Adrenal gland (tissue), 19 donors: ENCODE results near the gene PIK3R3. TPM values are rescaled to one million over a fixed set of nuclear protein-coding genes. Genes with fewer than 3 reads are reported as not detected.

Experiments used
- DNase-seq, 7 donors: peaks; one replicate each; pipeline ENCODE4 v3.0.0-alpha.2; 2019 to 2020
- H3K27ac ChIP-seq, 5 donors: fragments of 200-600 bp; sonication (generic) in 4 of 5; 1 replicate in 3 of 5; 2 replicates in 2 of 5; pipeline versions ENCODE4 v1.5.1 to v1.8.0; 2016 to 2020; ENCODE audit warnings: mild to moderate bottlenecking in 1 of 5
- H3K27me3 ChIP-seq: fragments of 200-600 bp; 2 replicates; pipeline ENCODE4 v1.8.0; 2021
- H3K36me3 ChIP-seq, 2 donors: fragments of 200-600 bp; replicated peaks in 1 of 2; 1 replicate in 1 of 2; 2 replicates in 1 of 2; pipeline versions ENCODE4 v1.5.1 to v1.8.0; 2018 to 2022
- H3K4me1 ChIP-seq, 2 donors: fragments of 200-600 bp; replicated peaks in 1 of 2; 1 replicate in 1 of 2; 2 replicates in 1 of 2; pipeline versions ENCODE4 v1.5.1 to v1.8.0; 2018 to 2021
- H3K4me3 ChIP-seq, 4 donors: fragments of 200-600 bp; sonication (generic) in 3 of 4; one replicate each; pipeline ENCODE4 v1.5.1; 2016 to 2018
- H3K9me3 ChIP-seq, 3 donors: fragments of 200-600 bp; sonication (generic) in 1 of 3; replicated peaks in 1 of 3; 1 replicate in 2 of 3; 2 replicates in 1 of 3; pipeline versions ENCODE4 v1.5.1 to v1.8.0; 2016 to 2021
- CTCF ChIP-seq, 6 experiments: fragments of 450-650 bp in 4 of 6; fragments of 200-600 bp in 2 of 6; sonication (generic) in 1 of 6; IDR thresholded peaks; 1 replicate in 5 of 6; 2 replicates in 1 of 6; pipeline versions ENCODE4 v1.5.1 to v1.8.0; 2016 to 2021; ENCODE audit warnings: antibody characterized with exemption in 6 of 6, mild to moderate bottlenecking in 2 of 6, moderate library complexity in 1 of 6
- POLR2A ChIP-seq, 2 donors: fragments of 450-650 bp; IDR thresholded peaks; one replicate each; pipeline ENCODE4 v1.6.1; 2017; ENCODE audit warnings: antibody characterized with exemption in 2 of 2, mild to moderate bottlenecking in 2 of 2, moderate library complexity in 1 of 2
- WGBS, 4 donors: extraction: QIAGEN DNeasy Blood & Tissue Kit in 2 of 4; methylation state at CpG; one replicate each; pipeline versions ENCODE4 v1.1.5 to v1.1.7; 2013 to 2017; 5-methylcytosine and 5-hydroxymethylcytosine counted together
- intact Hi-C, 2 donors: fragments of 100-400 bp; cut with DNase I; formaldehyde crosslinking; loops; one replicate each; pipeline versions ENCODE4 v1.14.1 to v1.15.0; 2022 to 2023
- long read RNA-seq, 10 donors: library from polyadenylated mRNA in 3 of 10; unstranded in 2 of 10; stranded (forward) in 1 of 10; transcript quantifications; one replicate each; pipeline ENCODE4 v2.0.0 and lab custom pipeline, GENCODE V29; 2021 to 2026
- polyA plus RNA-seq, 3 donors: library from polyadenylated mRNA; stranded (reverse); fragments of 200-250 nt in 2 of 3; fragments of 350-450 nt in 1 of 3; fragmentation: Illumina TruSeq in 1 of 3; extraction: RNeasy Lipid Tissue Mini Kit (QIAGEN cat#74804) in 1 of 3; gene quantifications; one replicate each; pipeline ENCODE4 v1.2.3, GENCODE V29; 2013 to 2014
- total RNA-seq, 9 donors: library from RNA; depleted of rRNA in 4 of 9; stranded (reverse); fragments of >200 nt in 4 of 9; fragments of 120-200 nt in 1 of 9; fragmentation: NEBNext Ultra II Directional in 1 of 9; extraction: Animal tissue kit (Norgen Biotek cat#: 25700) in 1 of 9; gene quantifications; one replicate each; pipeline versions ENCODE4 v1.1.0 to v1.2.4, GENCODE V29; 2013 to 2023
- donor health status: healthy with polysubstance abuse.
- donor health status: Bipolar disorder and iron deficiency.
- donor health status: DM: yes; HTN: yes; CAD: no.
- donor health status: DM: no; HTN: no; CAD: no.
- donor health status: DM: no; HTN: no; CAD: no.
- donor health status: DM: yes; HTN: yes; CAD: no.

PIK3R3 gene
- total RNA-seq (10 to 100 TPM in 8 of 9 donors, 1 to 10 TPM in 1; 6.5 to 47.3 (median 21.5) TPM), polyA plus RNA-seq (10 to 100 TPM; 11.1 to 25.4 (median 16.7) TPM)
- long read RNA-seq, donor 1, full-length matches to known transcripts = 2 of 2 reads
- long read RNA-seq, donor 1, partial matches to known transcripts = 0 of 2 reads
- long read RNA-seq, donor 1, other reads (novel, unspliced or antisense) = 0 of 2 reads
- long read RNA-seq, donor 2 = 0 reads
- long read RNA-seq, donor 3 = 0 reads
- long read RNA-seq, donor 4, partial matches to known transcripts = 9 of 11 reads
- long read RNA-seq, donor 4, other reads (novel, unspliced or antisense) = 2 of 11 reads
- long read RNA-seq, donor 5, full-length matches to known transcripts = 28 of 37 reads
- long read RNA-seq, donor 5, partial matches to known transcripts = 7 of 37 reads
- long read RNA-seq, donor 5, other reads (novel, unspliced or antisense) = 2 of 37 reads
- long read RNA-seq, donor 6, full-length matches to known transcripts = 1 of 10 reads
- long read RNA-seq, donor 6, partial matches to known transcripts = 7 of 10 reads
- long read RNA-seq, donor 6, other reads (novel, unspliced or antisense) = 2 of 10 reads
- long read RNA-seq, donor 7, partial matches to known transcripts = 0 of 1 reads
- long read RNA-seq, donor 7, other reads (novel, unspliced or antisense) = 0 of 1 reads
- long read RNA-seq, donor 8 = 0 reads
- long read RNA-seq, donor 9 = 0 reads
- long read RNA-seq, donor 10 = 0 reads

DNA sequence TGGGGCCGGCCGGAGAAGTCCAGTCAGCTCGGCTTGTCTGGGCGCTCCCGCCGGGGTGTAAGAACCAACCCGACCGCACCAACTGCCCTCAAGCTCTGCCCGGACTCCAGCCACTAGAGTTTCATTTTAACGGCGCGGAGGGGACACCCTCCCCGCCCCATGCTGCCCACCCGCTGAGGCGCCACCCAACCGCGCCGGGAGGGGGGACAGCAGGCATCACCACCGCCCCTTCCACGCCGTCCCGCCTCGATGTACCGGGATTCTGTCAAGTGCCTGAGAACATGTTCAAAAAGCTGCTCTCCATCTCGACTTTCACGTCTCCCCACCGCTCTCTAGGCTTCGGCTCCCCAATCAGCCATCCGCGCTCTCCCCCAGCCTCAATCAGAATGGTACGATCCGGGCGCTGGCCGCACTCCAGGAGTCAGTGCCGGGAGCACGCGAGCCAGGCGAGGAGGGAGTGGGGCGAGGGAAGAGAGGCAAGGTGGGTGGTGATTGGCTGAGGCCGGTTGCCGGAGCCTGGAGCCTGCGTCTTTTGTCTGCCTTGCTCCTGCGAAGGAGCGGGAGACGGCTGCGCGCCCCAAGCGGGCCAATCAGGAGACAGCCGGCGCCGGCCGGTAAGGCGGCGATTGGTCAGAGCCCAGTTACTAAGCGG, at the start of gene PIK3R3:
Gene PIK3R3 (minus strand): TSS at position 101 of the 652 bp plus-strand sequence. CDS start 677 bp downstream, outside the sequence.
- Histone ChIP-seq H3K36me3 (no peaks in the 10 kb centered on the region), H3K4me1 (peaks cover 24 to 49% of the 10 kb centered on the region in 2 donors), H3K27ac (peak within 1 kb of the TSS; percentile 95 to 98 (median 97)), H3K27me3 (no peaks in the 10 kb centered on the region), H3K4me3 (peak within 1 kb of the TSS in 3 of 4 donors; percentile 69 to 77 (median 75)), H3K9me3 (no peaks in the 10 kb centered on the region)
- intact Hi-C loops = loop anchor here in 1 of 2 donors (5.0 kb wide), 1 partner anchor 95 kb away; no protein-coding TSS in a partner anchor
- peak in 3 of 6 experiments; percentile 20 to 25 (median 22) for TF ChIP-seq CTCF (IDR thresholded peaks at IDR 0.05)
- TF ChIP-seq POLR2A (IDR thresholded peaks at IDR 0.05) = peak; percentile 99 to 100
- DNase-seq = peak; percentile 98 to 99 (median 99)
- whole genome bisulfite sequencing, 4 donors = 0 to 1% (median 0%) methylated on average over 24 to 55 of the region's 55 CpGs

DNA sequence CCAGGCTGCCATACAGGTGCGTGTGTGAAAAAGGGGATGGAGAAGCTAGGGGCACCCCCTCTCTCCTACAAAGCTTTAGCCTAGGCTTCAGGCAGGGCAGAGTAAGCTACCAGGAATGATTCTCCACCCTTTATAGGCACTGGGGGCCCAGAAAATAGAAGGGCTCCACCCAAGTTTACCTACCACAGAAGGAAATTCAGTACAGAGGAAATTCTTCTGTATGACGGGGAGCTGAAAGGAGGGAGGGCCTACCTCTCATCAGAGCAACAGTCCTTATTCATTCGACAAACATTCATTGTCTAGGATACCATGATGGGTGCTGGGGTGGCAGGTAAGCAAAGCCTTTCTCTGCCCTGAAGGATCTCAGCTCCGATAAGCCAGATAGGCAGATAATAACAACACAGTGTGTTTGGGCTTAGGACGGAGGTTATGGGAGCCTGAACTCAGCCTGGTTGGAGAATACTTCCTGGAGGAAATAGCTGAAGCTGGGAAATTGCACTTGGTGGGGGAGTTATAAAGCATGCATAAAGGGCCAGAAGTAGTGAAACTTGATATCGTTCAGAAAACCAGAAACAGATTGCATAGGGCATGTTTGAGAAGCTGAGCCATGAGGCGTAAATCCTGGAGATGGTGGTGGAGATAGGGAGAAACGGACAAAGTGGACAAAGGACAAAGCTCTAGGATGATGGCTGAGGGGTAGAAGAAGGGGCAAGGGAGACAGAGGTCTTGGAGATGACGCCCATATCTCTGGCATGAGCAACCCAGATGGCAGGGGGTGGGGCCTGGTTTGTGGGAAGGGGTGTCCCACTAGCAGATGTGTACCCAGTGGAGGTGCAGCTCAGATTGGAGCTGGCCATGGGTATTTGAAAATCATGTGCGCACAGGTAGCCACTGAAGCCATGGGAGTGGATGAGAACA, 49.2 kb upstream of the PIK3R3 start:
- Histone ChIP-seq H3K27me3 (no peaks in the 10 kb centered on the region), H3K27ac (peak overlapping the region in 1 of 5 donors; percentile 29), H3K4me3 (no peak overlapping the region), H3K9me3 (no peaks in the 10 kb centered on the region), H3K36me3 (no peaks in the 10 kb centered on the region), H3K4me1 (peaks cover 4 to 22% of the 10 kb centered on the region in 2 donors)
- 74 to 80% (median 76%) methylated on average over 10 of the region's 10 CpGs for WGBS, 4 donors
- DNase-seq = no peak
- TF ChIP-seq POLR2A (IDR thresholded peaks at IDR 0.05) (no peak), CTCF (IDR thresholded peaks at IDR 0.05) (no peak)
- intact Hi-C loops = loop anchor here in 1 of 2 donors (2.0 kb wide), 1 partner anchor 145 kb away; no protein-coding TSS in a partner anchor

- intact Hi-C loops = loop anchor here in 1 of 2 donors (2.0 kb wide), 1 partner anchor 143 kb away; no protein-coding TSS in a partner anchor
- WGBS, 4 donors = 53 to 62% (median 59%) methylated on average over 8 to 12 of the region's 12 CpGs
- TF ChIP-seq POLR2A (IDR thresholded peaks at IDR 0.05) (no peak), CTCF (IDR thresholded peaks at IDR 0.05) (no peak)
- no peak for DNase-seq
- H3K27me3 ChIP-seq = no peaks in the 10 kb centered on the region
- no peak overlapping the region for H3K27ac ChIP-seq
- no peaks in the 10 kb centered on the region for H3K9me3 ChIP-seq
- H3K4me3 ChIP-seq = no peak overlapping the region
- peaks cover 9 to 24% of the 10 kb centered on the region in 2 donors for H3K4me1 ChIP-seq
- no peaks in the 10 kb centered on the region for H3K36me3 ChIP-seq
Measured at GRCh38 chr1:46180082-46180616, 47.7 kb upstream of the PIK3R3 start.
